Neural progenitor cell (in vitro differentiated cells): Measurements from ENCODE around the gene SERGEF.

Source experiments
- EZH2phosphoT487 ChIP-seq: fragments of 200-600 bp; sonication (generic); IDR thresholded peaks from 2 replicates; pipeline ENCODE4 v1.6.1; 2017; ENCODE audit warnings: antibody characterized with exemption
- TF ChIP-seq, protein P1 (sequence below): fragments of 200-600 bp; sonication (generic); IDR thresholded peaks from 2 replicates; pipeline ENCODE4 v1.5.1; 2017; ENCODE audit warnings: antibody characterized with exemption, mild to moderate bottlenecking

DNA sequence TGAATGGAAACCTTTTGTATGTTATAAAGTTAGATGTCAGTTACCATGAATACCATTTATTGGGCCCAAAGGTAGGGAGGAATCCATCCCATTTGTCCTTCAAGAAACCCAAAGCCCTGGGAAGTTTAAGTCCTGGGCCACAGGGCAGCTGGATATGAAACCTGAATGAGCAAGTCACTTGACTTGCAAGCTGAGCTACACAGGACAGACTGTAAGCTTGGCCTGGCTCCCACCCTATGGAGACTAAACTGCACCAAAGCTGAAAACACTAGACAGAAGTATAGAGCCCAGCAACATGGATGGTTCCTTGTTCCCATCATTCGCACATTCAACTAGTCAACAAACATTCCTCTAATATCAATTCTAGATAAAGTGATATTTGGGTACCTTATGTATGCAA, 207.0 kb downstream of the SERGEF start:
- TF ChIP-seq, protein P1, sequence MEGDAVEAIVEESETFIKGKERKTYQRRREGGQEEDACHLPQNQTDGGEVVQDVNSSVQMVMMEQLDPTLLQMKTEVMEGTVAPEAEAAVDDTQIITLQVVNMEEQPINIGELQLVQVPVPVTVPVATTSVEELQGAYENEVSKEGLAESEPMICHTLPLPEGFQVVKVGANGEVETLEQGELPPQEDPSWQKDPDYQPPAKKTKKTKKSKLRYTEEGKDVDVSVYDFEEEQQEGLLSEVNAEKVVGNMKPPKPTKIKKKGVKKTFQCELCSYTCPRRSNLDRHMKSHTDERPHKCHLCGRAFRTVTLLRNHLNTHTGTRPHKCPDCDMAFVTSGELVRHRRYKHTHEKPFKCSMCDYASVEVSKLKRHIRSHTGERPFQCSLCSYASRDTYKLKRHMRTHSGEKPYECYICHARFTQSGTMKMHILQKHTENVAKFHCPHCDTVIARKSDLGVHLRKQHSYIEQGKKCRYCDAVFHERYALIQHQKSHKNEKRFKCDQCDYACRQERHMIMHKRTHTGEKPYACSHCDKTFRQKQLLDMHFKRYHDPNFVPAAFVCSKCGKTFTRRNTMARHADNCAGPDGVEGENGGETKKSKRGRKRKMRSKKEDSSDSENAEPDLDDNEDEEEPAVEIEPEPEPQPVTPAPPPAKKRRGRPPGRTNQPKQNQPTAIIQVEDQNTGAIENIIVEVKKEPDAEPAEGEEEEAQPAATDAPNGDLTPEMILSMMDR = no peak
- no peak for TF ChIP-seq EZH2phosphoT487
